HepG2 (cell line): ENCODE results near the gene TSC22D2. TPM values are rescaled to one million over a fixed set of nuclear protein-coding genes. Genes with fewer than 3 reads are reported as not detected.

Experiments used
- ARID5B ChIP-seq: IDR thresholded peaks from 2 replicates; pipeline ENCODE4 v1.4.0; 2020; ENCODE audit warnings: mild to moderate bottlenecking, missing genetic modification reagents
- EEA1 ChIP-seq: sonication (generic); formaldehyde crosslinking; IDR thresholded peaks from 2 replicates; pipeline ENCODE4 v1.5.1; 2020; ENCODE audit warnings: mild to moderate bottlenecking, missing genetic modification reagents, borderline replicate concordance
- FOSL1 ChIP-seq: sonication (generic); formaldehyde crosslinking; IDR thresholded peaks from 2 replicates; pipeline ENCODE4 v1.9.0; 2021; ENCODE audit warnings: missing genetic modification reagents, borderline replicate concordance
- GPN1 ChIP-seq: sonication (generic); formaldehyde crosslinking; IDR thresholded peaks from 2 replicates; pipeline ENCODE4 v1.5.1; 2020; ENCODE audit warnings: missing genetic modification reagents, borderline replicate concordance
- KLF12 ChIP-seq: sonication (generic); formaldehyde crosslinking; IDR thresholded peaks from 2 replicates; pipeline ENCODE4 v1.4.0; 2020; ENCODE audit warnings: missing genetic modification reagents, borderline replicate concordance
- KLF13 ChIP-seq: sonication (generic); formaldehyde crosslinking; IDR thresholded peaks from 2 replicates; pipeline ENCODE4 v1.4.0; 2020; ENCODE audit warnings: mild to moderate bottlenecking, missing genetic modification reagents
- MED8 ChIP-seq: sonication (generic); formaldehyde crosslinking; IDR thresholded peaks from 2 replicates; pipeline ENCODE4 v1.8.1; 2023; ENCODE audit warnings: mild to moderate bottlenecking, missing genetic modification reagents; ENCODE audit not compliant: insufficient replicate concordance
- POLR2AphosphoS5 ChIP-seq: IDR thresholded peaks from 2 replicates; pipeline ENCODE4 v1.6.1; 2012; ENCODE audit warnings: low read depth, low read length
- RNF219 ChIP-seq: sonication (generic); formaldehyde crosslinking; IDR thresholded peaks from 2 replicates; pipeline ENCODE4 v1.5.0; 2020; ENCODE audit warnings: mild to moderate bottlenecking, missing genetic modification reagents
- SOX6 ChIP-seq, 2 experiments: fragments of 450-650 bp in 1 of 2; sonication (generic) in 1 of 2; formaldehyde crosslinking in 1 of 2; IDR thresholded peaks; 2 replicates each; pipeline versions ENCODE4 v1.4.0 to v1.6.1; 2017 to 2020; ENCODE audit warnings: antibody characterized with exemption in 1 of 2, mild to moderate bottlenecking in 1 of 2, missing genetic modification reagents in 1 of 2
- ZNF274 ChIP-seq: sonication (generic); formaldehyde crosslinking; IDR thresholded peaks from 2 replicates; pipeline ENCODE4 v1.5.1; 2020; ENCODE audit warnings: mild to moderate bottlenecking, missing genetic modification reagents
- ZNF280B ChIP-seq: sonication (generic); formaldehyde crosslinking; IDR thresholded peaks from 2 replicates; pipeline ENCODE4 v1.5.0; 2020; ENCODE audit warnings: missing genetic modification reagents, mild to moderate bottlenecking, borderline replicate concordance
- polyA plus RNA-seq, 8 experiments: library from polyadenylated mRNA; depleted of rRNA in 3 of 8; stranded (reverse) in 7 of 8; unstranded in 1 of 8; fragments of >200 nt; fragmentation: Illumina TruSeq in 4 of 8; extraction: Trizol in 4 of 8; gene quantifications; 2 replicates each; pipeline versions ENCODE4 v1.2.1 to v1.2.3, GENCODE V29; 2011 to 2016; ENCODE audit warnings: low read depth in 4 of 8, missing spikeins in 1 of 8, mixed read lengths in 1 of 8; ENCODE audit not compliant: insufficient read depth in 1 of 8
- total RNA-seq, 5 experiments: library from RNA; depleted of rRNA; stranded (reverse); fragments of >200 nt; fragmentation: Illumina TruSeq; extraction: Trizol; gene quantifications; 2 replicates each; pipeline ENCODE4 v1.2.3, GENCODE V29; 2016; ENCODE audit warnings: low read depth in 1 of 5
- TF ChIP-seq, protein P1 (sequence below): sonication (generic); formaldehyde crosslinking; IDR thresholded peaks from 2 replicates; pipeline ENCODE4 v1.4.0; 2020; ENCODE audit warnings: missing genetic modification reagents, borderline replicate concordance

Gene TSC22D2
- total and polyA plus RNA-seq, 2 of the 13 experiments (the other 11 are each of a cell fraction or from before 2014, with no cell fraction given) = 4.6 to 8.2 TPM

DNA sequence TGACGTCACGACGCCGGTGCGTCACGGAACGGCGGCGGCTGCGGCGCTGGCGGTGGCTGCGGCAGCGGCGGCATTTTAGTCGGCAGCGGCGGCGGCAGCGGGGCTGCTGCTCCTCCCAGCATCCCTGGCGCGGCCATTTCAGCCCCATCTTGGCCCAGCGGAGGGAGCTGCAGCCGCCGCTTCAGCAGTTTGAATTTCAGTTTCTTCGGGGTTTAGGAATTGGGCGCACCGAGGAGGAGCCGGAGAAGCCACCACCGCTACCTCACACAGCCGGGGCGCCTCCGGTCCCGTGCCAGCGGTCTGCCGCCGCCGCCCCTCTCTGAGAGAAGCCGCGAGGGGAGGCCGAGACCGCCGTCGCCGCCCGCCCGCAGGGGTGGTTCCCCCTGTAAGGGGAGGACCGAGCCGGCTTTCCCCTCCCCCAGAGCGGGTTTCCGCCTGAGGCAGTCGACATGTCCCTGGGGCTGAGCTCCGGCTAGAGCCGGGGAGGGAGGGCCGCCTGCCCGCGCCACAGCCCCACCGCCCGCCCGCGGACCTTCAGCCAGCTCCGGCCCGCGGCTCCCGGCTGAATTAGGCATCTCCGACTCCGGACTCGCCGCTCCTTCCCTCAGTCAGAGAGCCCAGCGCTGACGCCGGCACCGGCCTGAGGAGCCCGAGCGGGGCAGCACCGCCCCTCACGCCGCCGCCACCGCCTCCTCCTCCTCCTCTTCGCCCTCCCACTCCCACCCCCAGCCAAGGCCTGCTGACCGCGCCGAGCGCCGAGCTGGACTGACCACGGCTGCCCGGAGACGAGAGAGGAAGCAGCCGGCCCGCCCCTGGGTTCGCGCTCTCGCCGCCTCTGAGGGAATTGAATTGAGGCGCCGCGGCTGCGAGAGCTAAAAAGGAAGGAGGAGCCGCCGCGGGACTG lies at the start of gene TSC22D2 (continued):
- TF ChIP-seq ARID5B (CRISPR knock-in tag) (peak; percentile 18), KLF12 (CRISPR knock-in tag) (peak; percentile 88), SOX6 (IDR thresholded peaks at IDR 0.05) (no peak), SOX6 (CRISPR knock-in tag; IDR thresholded peaks at IDR 0.05) (peak; percentile 43; the same call in 1 of the 2 replicates), RNF219 (CRISPR knock-in tag) (no peak), POLR2AphosphoS5 (peak; percentile 70), MED8 (CRISPR knock-in tag) (peak; percentile 66), ZNF280B (CRISPR knock-in tag) (peak; percentile 74; the same call in 1 of the 2 replicates), GPN1 (no peak), FOSL1 (CRISPR knock-in tag) (no peak), EEA1 (CRISPR knock-in tag) (peak; percentile 34; the same call in 1 of the 2 replicates), KLF13 (no peak), ZNF274 (CRISPR knock-in tag) (peak; percentile 77)
- TF ChIP-seq, protein P1, sequence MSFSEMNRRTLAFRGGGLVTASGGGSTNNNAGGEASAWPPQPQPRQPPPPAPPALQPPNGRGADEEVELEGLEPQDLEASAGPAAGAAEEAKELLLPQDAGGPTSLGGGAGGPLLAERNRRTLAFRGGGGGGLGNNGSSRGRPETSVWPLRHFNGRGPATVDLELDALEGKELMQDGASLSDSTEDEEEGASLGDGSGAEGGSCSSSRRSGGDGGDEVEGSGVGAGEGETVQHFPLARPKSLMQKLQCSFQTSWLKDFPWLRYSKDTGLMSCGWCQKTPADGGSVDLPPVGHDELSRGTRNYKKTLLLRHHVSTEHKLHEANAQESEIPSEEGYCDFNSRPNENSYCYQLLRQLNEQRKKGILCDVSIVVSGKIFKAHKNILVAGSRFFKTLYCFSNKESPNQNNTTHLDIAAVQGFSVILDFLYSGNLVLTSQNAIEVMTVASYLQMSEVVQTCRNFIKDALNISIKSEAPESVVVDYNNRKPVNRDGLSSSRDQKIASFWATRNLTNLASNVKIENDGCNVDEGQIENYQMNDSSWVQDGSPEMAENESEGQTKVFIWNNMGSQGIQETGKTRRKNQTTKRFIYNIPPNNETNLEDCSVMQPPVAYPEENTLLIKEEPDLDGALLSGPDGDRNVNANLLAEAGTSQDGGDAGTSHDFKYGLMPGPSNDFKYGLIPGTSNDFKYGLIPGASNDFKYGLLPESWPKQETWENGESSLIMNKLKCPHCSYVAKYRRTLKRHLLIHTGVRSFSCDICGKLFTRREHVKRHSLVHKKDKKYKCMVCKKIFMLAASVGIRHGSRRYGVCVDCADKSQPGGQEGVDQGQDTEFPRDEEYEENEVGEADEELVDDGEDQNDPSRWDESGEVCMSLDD = no peak
